ENCODE data around the gene HAUS3. TPM values are rescaled to one million over a fixed set of nuclear protein-coding genes. Genes with fewer than 3 reads are reported as not detected.

Gene HAUS3
- total RNA-seq, 4 donors from 2014 or later, result 7.6 to 17.9 (median 11.8) TPM

- no peak for TF ChIP-seq CTCF (IDR thresholded peaks at IDR 0.05)
- TF ChIP-seq POLR2A (IDR thresholded peaks at IDR 0.05), result no peak
- TF ChIP-seq EP300 (IDR thresholded peaks at IDR 0.05), result no peak
- no peak for TF ChIP-seq POLR2AphosphoS5 (IDR thresholded peaks at IDR 0.05)
- Histone ChIP-seq H3K4me1 (peaks cover 14% of the 10 kb centered on the region), H3K4me3 (no peak overlapping the region), H3K9me3 (no peaks in the 10 kb centered on the region), H3K27ac (no peak overlapping the region), H3K36me3 (peaks cover 10% of the 10 kb centered on the region), H3K27me3 (no peaks in the 10 kb centered on the region)
- DNase-seq (ENCODE audit: low spot score in 2 of 2), result no peak
- WGBS, result 78% methylated on average over 7 of the region's 12 CpGs
These were observed 27.8 kb upstream of the HAUS3 start for GRCh38 chr4:2269618-2270163.

GRCh38 chr4:2269206-2269531, 27.2 kb upstream of the HAUS3 start:
- no peak overlapping the region for H3K4me3 ChIP-seq
- H3K27ac ChIP-seq, result no peak overlapping the region
- DNase-seq (ENCODE audit: low spot score in 2 of 2), result no peak
- no peaks in the 10 kb centered on the region for H3K9me3 ChIP-seq
- peaks cover 10% of the 10 kb centered on the region for H3K36me3 ChIP-seq
- no peaks in the 10 kb centered on the region for H3K27me3 ChIP-seq
- WGBS, result 76% methylated on average over 6 of the region's 6 CpGs
- TF ChIP-seq POLR2A (IDR thresholded peaks at IDR 0.05) (no peak), CTCF (IDR thresholded peaks at IDR 0.05) (no peak), POLR2AphosphoS5 (IDR thresholded peaks at IDR 0.05) (no peak), EP300 (IDR thresholded peaks at IDR 0.05) (no peak)
- H3K4me1 ChIP-seq, result peaks cover 14% of the 10 kb centered on the region

GRCh38 chr4:2268357-2269205, 26.7 kb upstream of the HAUS3 start:
- H3K36me3 ChIP-seq, result peaks cover 10% of the 10 kb centered on the region
- H3K4me3 ChIP-seq, result no peak overlapping the region
- TF ChIP-seq POLR2A (IDR thresholded peaks at IDR 0.05) (no peak), CTCF (IDR thresholded peaks at IDR 0.05) (no peak), POLR2AphosphoS5 (IDR thresholded peaks at IDR 0.05) (no peak), EP300 (IDR thresholded peaks at IDR 0.05) (no peak)
- no peak for DNase-seq (ENCODE audit: low spot score in 2 of 2)
- no peaks in the 10 kb centered on the region for H3K27me3 ChIP-seq
- peaks cover 14% of the 10 kb centered on the region for H3K4me1 ChIP-seq
- WGBS, result 70% methylated on average over 10 of the region's 22 CpGs
- no peaks in the 10 kb centered on the region for H3K9me3 ChIP-seq
- H3K27ac ChIP-seq, result no peak overlapping the region

- H3K36me3 ChIP-seq, result peaks cover 10% of the 10 kb centered on the region
- no peak for DNase-seq (ENCODE audit: low spot score in 2 of 2)
- 87% methylated on average over 8 of the region's 12 CpGs for WGBS
- H3K4me1 ChIP-seq, result peaks cover 21% of the 10 kb centered on the region
- no peaks in the 10 kb centered on the region for H3K9me3 ChIP-seq
- H3K27ac ChIP-seq, result no peak overlapping the region
- no peak overlapping the region for H3K4me3 ChIP-seq
- H3K27me3 ChIP-seq, result no peaks in the 10 kb centered on the region
- no peak for TF ChIP-seq POLR2AphosphoS5 (IDR thresholded peaks at IDR 0.05)
- TF ChIP-seq CTCF (IDR thresholded peaks at IDR 0.05), result no peak
- TF ChIP-seq EP300 (IDR thresholded peaks at IDR 0.05), result no peak
- no peak for TF ChIP-seq POLR2A (IDR thresholded peaks at IDR 0.05)
These were observed 25.9 kb upstream of the HAUS3 start for GRCh38 chr4:2267841-2268240.

GRCh38 chr4:2267320-2267811, 25.4 kb upstream of the HAUS3 start:
- 77% methylated on average over 12 of the region's 18 CpGs for WGBS
- DNase-seq (ENCODE audit: low spot score in 2 of 2), result no peak
- Histone ChIP-seq H3K27me3 (no peaks in the 10 kb centered on the region), H3K9me3 (no peaks in the 10 kb centered on the region), H3K36me3 (peaks cover 10% of the 10 kb centered on the region), H3K27ac (no peak overlapping the region), H3K4me3 (no peak overlapping the region), H3K4me1 (peaks cover 25% of the 10 kb centered on the region)
- TF ChIP-seq POLR2AphosphoS5 (IDR thresholded peaks at IDR 0.05), result no peak
- no peak for TF ChIP-seq CTCF (IDR thresholded peaks at IDR 0.05)
- TF ChIP-seq POLR2A (IDR thresholded peaks at IDR 0.05), result no peak
- TF ChIP-seq EP300 (IDR thresholded peaks at IDR 0.05), result no peak
